ENCODE measurements around the gene ENTHD1.

The ENTHD1 gene

DNA sequence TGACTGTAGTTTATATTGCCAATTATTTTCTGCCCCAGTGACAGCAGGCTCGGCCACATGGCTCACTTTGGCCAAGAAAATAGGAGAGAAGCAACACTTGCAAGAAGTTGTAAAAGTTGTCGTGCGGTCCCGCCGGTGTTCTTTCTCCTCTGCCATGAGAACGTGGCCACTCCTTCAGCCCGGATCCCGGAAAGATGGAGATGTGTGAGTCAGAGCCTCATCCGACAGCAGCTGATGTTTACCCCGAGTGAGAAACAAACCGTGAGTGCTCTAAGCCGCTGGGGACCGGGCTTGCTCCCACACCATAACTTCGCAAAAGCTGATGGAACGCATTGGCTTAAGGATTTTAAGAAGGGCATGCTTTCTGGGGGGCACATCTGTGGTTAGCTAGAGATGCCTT lies 166.0 kb downstream of the ENTHD1 start:
- DNase-seq: no peak

DNA sequence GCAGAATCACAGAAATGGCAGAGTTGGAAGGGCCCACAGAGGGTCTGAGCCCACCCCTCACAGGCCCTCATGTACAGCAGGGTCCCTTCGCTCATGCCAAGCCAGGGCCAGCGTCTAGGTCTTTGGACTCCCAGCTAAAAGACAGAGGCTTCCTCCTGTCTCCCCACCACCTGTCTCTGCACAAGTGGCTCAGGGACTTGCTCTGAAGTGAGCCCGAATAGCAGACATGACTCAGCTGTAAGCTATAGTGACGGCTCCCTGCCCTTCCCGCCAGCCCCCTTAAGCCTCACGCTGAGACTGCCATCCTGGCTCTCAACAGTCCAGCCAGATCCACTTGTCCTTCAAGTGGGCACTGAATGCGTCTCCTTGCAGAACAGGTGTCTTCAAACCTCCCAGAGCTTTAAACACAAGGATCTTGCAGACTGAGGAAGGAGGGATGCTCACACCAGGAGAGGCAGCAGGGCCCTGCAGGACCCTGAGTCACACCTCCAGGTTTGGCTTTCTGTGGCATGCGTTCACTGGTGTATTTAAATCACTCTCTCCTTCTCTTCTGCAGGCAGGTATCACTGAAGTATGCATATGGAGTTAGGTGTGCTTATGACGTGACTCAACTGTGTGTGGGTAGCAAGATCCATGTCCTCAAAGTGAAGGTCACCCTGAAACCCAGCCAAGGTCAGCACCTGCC lies 168.1 kb downstream of the ENTHD1 start:
- DNase-seq: no peak

DNA sequence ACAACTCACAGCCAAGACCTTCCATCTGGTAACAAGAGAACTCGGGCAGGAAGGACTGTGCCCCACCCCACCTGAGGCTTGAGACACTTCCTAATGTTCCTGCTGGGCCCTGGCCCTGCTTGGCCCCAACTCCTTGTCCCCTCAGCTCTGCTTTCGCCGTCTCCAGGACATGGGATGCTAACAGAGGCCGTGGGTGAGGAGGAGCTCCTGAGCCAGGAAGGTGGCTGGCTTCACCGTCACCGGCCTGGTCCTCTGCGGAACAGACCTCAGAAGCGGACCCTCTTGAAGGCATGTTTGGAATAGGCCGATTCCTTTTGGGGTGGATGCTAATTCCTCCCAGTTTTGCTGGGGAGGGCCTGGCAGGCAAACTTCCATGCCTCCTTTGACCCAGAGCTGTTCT lies 168.7 kb downstream of the ENTHD1 start:
- DNase-seq: no peak

DNA sequence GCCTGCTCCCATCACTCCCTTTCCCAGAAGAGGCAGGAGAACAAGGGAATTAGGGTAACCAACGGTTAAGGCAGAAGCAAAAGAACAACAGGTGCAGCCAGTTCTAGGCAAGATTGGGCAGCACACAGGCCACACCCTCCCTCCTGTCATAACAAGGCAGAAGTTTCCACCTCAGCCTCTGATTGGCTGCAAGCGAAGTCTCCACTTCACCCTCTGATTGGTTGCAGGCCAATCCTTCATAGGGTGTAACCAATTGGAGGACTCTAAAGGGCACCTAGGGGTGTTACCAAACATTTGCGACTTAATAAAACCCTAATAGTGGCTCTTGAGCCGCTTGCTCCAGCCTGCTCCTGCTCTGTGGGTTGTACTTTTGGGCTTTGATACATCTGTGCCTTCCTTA lies 169.2 kb downstream of the ENTHD1 start:
- no peak for DNase-seq

DNA sequence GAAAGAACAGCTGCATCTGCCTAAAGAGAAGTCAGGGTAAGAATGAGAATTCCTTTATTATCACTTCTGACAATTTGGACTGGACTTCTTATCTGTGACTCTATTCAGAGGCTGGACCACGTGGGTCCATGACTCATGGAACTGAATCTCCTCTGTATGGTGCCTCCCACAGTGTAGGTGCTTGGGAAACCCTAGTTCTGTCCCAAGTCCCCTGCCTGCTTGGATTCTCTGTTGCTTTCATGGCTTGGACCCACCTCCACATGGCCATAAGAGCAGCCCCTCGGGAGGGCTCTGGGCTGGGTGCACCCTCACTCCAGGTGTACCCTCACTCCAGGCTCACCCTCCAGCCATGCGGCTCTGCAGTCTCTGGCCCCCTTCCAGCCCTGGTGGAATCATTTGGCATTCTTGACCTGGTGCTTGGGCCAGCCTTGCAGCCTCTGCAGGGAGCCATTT lies 169.6 kb downstream of the ENTHD1 start:
- DNase-seq: no peak

DNA sequence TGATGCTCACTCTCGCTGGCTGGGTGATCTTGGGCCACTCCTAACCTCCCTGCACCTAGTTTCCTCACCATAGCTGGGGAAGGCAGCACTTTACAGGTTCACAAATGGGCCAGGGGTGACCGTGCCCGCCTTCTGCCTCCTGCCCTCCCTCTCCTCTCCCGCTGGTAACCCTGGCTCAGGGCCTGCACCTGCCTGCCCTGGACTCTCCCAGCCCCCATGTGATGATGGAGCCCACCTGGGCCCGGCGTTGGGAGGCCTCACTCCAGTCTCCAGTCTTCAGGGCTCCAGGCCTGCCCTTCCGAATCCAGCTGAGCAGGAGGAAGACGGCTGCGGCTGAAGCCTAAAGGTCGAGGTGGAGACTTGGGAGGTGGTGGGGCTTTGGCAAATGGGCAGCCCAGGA lies 170.1 kb downstream of the ENTHD1 start:
- DNase-seq: no peak

DNA sequence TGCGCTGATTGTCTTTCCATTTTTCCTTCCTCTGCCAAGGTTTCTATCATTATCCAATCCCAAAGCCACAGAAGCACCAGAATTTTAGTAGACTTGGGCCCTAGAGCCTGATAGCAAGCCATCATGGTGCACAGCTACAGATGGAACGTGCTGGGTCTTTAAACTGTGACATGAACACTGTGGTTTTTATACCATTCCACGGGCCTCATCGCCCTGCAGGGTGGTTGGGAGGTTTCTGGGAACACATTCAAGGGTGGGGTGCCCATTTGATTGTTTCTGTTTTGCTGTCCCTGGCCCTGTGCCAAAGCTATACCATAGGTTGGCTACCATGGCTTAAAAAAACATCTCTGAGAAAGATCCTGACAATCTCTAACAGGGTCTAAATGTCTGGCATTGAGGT lies 171.1 kb downstream of the ENTHD1 start:
- no peak for DNase-seq

DNA sequence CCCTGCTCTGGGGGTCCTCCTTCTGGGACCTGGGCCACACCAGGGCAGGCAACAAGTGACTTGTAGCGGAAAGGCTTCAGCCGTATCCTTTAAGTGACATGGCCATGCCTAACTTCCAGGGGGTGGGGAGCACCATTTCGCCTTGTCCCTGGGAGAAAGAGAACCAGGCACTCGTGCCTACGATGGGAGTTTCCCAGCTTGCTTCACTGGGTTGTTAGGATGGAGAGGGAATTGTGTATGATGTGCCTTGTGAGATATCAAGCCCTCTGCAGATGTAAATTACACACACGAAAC lies 171.6 kb downstream of the ENTHD1 start:
- no peak for DNase-seq

DNA sequence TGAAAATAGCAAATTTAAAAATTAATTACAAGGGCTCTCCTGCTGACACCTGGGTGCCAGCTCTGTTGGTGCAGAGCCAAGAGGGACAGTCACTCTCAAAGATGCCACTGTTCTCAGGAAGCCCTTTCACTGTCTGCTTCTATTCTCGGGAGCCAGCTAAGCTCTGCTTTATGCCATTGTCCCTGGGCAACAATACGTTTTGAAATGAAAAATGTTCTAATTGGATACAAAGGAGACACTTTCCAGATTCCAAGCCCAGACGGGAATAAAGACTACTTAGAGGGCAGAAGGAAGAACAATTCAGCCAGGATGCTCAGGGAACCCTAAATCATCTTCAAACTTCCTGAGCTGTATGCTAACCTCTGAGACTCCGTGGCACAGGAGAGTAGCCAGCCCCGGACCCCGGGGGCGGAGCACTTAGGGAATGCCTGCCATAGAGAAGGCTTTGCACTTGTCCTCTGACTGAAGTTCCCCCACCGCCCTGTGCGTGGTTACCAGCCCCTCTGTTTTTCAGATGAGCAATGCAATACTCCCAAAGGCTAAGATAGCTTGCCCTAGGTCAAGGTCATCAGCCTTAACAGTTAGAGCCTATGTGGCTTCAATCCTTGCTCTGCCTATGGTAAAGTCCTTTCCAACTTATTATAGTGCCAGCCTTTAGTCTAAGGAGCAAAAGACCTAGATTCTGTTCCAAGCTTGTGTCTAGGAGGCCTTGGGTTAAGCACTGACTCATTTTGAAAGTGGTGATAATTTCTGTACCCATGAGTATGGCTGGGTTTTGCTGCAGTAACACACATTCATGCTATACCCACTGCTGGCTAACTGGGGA lies 172.1 kb downstream of the ENTHD1 start:
- no peak for DNase-seq

DNA sequence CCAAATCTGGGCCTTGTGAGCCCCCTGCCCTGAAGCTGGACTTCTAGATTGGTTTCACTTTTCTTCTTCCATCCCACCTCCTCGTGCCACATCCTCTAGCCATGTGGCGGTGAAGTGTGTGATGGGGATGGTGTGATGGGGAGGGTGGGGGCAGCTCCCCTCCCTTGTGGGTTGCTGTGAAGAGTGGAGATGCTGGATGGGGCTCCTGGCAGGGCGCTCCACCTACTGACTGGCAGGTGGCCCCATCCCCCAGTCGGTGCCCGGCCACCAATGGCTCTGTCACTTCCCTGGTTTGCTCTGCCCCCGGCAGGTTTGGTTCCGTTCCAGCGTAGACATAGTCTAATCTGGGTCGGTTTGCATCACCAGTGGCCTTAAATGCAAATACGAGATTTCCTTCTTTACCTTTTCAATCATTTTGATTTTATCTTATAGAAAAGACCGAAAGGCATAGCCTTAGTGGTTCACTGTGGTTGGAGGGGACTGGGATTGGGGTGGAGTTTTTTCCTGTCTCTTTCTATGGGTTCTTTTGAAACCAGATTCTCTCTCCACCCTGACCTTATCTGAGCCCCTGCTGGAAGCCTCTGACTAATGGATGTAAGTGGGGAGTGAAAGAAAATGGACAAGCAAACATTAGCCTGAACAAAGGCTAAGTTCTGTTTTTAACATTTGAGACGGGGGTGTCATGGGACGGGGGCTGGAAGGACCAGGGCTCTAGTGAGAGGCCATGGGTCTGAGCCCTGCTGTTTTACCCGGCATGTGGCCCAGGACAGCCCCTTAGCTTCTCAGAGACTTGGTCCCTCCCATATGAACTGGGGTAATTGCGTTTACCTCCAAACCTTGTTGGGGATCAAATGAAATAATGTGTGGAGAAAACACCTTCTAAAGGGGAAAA lies 173.8 kb downstream of the ENTHD1 start:
- no peak for DNase-seq

DNA sequence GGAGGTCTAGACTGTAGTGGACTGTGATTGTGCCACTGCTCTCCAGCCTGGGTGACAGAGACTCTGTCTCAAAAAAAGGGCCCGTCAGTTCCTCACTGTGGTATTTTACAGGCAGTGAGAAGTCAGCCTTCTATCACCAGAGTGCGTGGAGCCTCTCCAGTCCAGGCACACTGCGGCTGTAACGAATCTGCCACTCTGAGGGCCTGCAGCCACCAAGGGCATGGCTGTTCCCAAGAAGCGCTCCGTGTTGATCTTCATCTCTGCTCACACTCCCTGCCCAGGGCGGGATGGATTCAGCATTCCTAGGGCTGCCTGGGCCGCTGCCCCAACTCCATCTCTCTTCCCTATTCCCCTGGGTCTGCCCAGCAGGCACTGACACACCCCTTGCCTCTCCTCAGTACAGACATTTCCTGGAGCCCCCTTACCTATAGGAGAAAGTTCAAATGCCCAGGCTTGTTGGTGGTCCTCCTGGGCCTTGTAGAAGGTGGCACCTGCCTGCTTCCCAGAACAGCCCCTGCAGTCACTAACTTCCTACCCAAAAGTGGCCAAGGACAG lies 174.6 kb downstream of the ENTHD1 start:
- DNase-seq: no peak

DNA sequence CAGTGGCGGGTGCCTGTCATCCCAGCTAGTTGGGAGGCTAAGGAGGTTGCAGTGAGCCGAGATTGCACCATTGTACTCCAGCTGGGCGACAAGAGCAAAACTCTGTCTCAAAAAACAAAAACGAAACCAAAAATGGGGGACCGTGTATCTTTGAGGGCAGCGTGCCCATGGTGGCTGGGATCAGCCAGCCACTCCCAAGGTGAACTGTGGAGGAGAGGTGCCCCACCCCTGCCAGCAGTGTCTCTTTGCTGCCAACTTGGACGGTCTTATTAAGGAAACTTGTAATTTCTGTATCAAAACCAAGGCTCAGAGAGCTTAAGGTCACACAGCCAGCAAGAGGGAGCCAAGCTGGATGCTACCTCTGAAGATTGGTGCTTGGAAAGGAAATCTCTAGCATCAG lies 175.4 kb downstream of the ENTHD1 start:
- DNase-seq: no peak

DNA sequence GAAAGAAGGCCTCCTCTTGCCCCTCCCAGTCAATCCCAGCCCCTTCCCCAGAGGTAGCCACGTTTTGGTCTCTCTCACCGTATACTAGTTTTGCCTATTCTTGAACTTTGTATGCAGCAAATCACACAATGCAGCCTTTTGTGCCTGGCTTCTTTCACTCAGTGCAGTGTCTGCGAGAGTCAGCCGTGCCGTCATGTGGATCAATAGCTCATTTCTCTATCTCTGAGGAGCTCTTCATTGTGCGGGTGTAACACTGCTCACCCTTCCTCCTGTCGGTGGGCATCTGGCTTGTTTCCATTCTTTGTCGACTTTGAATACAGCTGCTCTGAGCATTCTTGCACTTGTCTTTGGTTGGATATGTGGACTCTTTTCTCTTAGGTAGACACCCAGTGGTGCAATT lies 176.5 kb downstream of the ENTHD1 start:
- no peak for DNase-seq

DNA sequence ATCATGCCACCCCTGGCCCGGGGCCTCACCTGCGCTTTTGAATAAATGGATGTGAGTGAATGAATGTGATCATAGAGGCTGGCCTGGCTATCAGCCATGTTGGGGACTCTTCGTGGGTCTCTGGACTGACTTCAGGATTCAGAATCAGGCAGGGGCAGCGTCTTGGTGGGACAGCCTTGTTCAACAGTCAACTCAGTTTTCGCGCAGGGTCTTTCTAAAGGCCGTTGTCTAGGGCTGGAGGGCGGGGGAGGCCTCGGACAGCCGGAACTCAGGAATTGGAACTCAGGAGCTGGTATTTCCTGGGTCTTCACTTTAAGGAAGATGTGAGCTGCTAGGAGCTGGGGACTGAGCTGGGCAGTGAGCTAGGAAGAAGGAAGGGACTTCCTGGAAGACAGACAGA lies 177.0 kb downstream of the ENTHD1 start:
- no peak for DNase-seq

DNA sequence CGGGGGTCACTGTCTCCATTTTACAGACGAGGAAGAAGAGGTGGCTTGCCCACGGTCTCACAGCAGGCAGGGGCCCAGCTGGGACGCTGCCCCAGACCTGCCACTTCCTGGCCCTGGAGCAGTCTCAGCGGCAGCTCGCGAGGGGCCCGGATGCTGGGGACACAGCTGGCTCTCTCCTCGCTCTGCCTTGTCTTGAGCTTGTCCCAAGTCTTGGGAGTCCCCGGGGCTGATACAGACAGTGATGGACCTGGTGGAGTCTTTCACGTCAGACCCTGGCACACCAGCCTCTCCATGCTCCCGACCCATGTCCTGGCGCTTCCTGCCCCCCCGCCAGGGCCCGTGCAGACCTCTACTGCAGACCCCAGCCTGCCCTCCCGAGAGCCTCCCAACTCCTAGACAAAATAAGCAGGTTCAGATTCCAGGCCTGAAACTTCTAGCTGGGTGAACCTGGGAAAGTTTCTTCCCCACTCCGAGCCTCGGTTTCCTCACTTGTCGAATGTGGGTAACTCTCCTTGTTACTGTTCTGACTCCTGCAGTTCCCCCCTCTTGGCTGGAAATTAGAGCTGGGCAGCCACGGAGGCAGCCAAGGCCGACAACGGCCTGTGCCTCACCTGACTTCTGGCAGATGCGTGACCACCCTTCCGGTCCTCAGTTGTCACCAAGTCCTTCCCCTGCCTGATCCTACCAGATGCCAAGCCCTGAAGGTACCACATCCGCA lies 177.6 kb downstream of the ENTHD1 start:
- no peak for DNase-seq

DNA sequence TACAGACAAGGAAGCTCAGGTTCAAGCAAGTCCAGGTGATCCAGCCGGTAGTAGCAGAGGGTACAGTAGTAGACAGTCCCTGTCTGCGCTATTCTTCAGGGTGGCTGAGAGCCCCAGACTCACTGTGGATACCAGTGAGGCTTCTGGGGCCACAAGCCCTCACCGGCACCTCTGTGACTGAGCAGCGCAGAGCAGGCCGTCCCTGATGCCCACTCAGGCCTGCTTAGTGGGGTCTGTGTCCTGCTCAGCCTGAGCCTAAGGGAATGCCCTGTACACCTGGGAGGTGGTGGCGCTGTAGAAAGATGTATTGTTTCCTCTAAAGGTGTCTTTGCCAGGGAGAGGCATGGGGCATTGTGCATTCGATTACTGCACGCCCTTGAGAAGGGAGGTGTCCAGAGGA lies 179.2 kb downstream of the ENTHD1 start:
- no peak for DNase-seq

DNA sequence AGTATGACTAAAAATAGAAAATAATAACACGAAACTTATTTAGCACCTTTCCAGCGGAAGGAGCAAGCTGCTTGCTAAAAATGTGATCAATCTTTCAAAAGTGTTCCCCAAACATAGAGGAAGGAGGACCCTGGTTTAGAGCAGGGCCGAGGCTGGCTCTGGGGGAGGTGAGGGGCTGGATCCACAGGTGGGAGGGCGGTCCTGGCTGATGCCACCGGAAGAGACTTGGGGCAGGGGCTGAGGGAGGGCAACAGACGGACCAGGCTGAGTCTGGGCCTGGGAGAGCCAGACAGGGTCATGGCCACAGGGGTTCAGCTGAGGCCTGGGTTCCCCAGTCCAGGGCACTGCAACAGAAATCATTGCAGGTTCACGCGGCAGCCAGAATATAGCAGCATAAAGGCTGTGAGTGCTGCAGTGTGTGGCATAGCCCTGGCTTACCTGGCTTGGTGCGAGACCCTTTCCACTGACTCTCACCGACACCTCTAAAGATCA lies 179.7 kb downstream of the ENTHD1 start:
- no peak for DNase-seq

DNA sequence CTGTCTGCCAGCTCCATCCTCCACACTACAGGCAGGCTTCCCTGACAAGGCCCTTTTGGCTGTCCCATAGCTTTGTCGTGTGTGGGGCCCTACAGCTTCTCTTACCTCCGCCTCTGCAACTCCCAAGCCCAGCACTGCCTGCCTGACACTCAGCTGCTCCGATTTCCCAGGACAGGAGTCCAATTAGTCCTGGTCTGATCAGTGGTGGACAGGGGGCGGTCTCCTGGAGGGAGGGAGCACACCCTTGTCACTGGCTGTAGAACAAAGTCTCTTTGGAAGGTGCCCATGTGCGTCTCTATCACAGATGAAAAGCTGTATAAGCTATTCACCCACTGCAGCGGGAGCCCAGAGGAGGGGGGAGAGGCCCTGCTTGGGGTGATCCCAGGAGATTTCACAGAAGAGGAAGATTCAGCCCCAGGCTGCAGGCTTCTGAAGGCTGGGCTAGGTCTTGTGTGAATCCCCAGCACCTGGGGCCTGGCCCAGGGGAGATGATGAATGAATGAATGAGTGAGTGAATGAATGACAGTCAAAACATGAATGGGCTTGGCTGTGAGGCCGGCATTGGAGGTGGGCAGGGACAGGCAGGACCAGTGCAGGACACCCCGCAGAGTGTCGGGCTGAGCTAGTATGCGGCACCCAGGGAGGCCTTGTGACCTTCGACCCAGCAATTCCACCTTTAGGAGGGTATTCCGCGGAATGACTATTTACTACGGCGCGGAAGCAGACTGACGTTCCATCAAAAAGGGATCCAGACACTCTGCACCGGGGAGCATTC lies 180.6 kb downstream of the ENTHD1 start:
- DNase-seq: no peak

DNA sequence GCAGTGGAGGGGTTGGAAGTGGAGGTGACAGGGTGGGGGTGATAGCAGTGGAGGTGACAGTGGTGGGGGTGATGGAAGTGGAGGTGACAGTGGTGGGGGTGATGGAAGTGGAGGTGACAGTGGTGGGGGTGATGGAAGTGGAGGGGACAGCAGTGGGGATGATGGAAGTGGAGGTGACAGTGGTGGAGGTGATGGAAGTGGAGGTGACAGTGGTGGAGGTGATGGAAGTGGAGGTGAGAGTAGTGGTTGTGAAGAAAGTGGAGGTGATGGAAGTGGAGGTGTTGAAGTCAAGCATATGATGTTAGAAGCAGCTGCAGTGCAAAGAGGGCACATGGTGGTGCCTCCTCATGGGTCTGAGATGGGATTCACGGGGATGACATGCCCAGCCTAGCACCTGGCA lies 181.5 kb downstream of the ENTHD1 start:
- DNase-seq: no peak

DNA sequence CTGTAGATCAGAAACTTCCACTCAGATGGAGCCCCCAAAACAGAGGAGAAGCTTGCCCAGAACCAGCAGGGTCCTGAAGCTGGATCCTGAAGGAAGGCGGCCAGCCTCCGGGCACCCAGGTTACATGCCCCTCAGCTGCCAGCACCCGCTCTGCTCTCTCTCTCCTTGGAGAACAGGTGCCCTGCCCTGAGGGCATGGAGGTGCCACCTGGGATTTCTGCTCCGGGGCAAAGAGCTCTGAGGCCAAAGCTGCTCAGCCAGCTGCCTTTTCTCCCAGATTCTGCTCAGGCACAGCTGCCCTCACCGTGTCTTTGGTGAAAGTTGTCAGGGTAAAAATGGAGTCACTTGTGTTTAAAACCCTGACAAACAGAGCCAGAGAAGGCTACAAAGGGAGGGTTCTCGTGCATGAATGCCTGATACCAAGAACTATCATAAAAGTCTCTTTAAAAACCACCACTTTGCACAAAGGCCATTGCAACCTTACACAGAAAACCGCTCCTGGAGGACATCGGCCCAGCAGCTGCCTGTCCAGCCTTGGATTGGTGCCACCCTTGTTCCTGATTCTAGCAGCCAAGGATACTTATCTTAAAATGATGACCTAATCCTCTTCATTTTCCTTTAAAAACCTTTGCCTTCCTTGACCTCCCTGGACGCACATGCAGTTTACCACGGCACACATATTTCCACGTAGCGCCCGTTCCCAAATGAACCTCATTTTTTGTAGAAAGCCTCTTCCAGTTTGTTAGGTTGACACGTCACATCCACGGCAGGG lies 183.0 kb downstream of the ENTHD1 start:
- DNase-seq: no peak

DNA sequence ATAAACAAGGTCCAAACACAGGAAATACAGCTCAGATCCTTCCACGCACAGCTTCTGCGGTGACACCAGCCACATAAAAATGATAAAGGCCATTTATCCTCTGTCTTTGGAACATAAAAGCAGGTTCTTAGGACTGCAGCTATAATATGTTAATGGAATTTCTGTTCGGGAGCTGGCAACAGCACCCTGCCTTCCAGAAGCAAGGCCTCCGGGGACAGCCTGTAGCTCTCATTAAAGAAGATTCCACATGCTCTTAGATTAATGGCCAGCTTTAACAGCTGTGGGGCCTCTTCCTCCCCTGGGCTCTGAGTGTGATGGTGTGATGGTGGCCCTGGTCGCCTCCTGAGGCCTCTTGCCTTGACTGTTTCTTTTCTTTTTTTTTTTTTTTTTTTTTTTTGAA lies 185.7 kb downstream of the ENTHD1 start:
- DNase-seq: no peak

All from GF-D8 (cell line).